ENCODE data around the gene SMCP. TPM values are rescaled to one million over a fixed set of nuclear protein-coding genes. Genes with fewer than 3 reads are reported as not detected.

SMCP gene, protein sequence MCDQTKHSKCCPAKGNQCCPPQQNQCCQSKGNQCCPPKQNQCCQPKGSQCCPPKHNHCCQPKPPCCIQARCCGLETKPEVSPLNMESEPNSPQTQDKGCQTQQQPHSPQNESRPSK
- total RNA-seq (2016; rRNA removed; fragmentation: Illumina TruSeq; extraction: Trizol) (not detected in 2 replicates), polyA plus RNA-seq (2011; rRNA removed) (not detected in 2 replicates), polyA minus RNA-seq (2011; rRNA and poly(A)+ RNA removed; ENCODE audit: low replicate concordance) (not detected in 2 replicates), Bru-seq, nascent RNA (not detected), BruChase-seq, experiment 1, labeled RNA remaining after a 6-hour chase (not detected), BruChase-seq, experiment 2, labeled RNA remaining after a 2-hour chase (not detected)
- not detected in 2 replicates for total RNA-seq (2016; cell fraction: cytosol; rRNA removed; fragmentation: Illumina TruSeq; extraction: Trizol; ENCODE audit: low read depth)
- total RNA-seq (2016; cell fraction: insoluble cytoplasmic fraction; rRNA removed; fragmentation: Illumina TruSeq; extraction: Trizol): not detected in 2 replicates
- not detected in 2 replicates for total RNA-seq (2016; cell fraction: membrane; rRNA removed; fragmentation: Illumina TruSeq; extraction: Trizol)
- total RNA-seq (2016; cell fraction: nucleus; rRNA removed; fragmentation: Illumina TruSeq; extraction: Trizol): not detected in 2 replicates
- polyA plus RNA-seq (2011; cell fraction: cytosol; rRNA removed): not detected in 2 replicates
- polyA plus RNA-seq (2011; cell fraction: nucleus; rRNA removed): not detected in 2 replicates
- not detected in 2 replicates for polyA plus RNA-seq (2012)
- not detected in 2 replicates for polyA plus RNA-seq (2016; cell fraction: cytosol; fragmentation: Illumina TruSeq; extraction: Trizol; ENCODE audit: low read depth)
- polyA plus RNA-seq (2016; cell fraction: insoluble cytoplasmic fraction; fragmentation: Illumina TruSeq; extraction: Trizol; ENCODE audit: low read depth): not detected in 2 replicates
- polyA plus RNA-seq (2016; cell fraction: membrane; fragmentation: Illumina TruSeq; extraction: Trizol; ENCODE audit: low read depth): not detected in 2 replicates
- polyA plus RNA-seq (2016; cell fraction: nucleus; fragmentation: Illumina TruSeq; extraction: Trizol; ENCODE audit: insufficient read depth, low read depth): not detected in 2 replicates
- polyA minus RNA-seq (2011; cell fraction: cytosol; rRNA and poly(A)+ RNA removed): not detected in 2 replicates
- not detected in 2 replicates for polyA minus RNA-seq (2011; cell fraction: nucleus; rRNA and poly(A)+ RNA removed)
- long read RNA-seq, experiment 1: 0 reads
- long read RNA-seq, experiment 2: 0 reads

DNA sequence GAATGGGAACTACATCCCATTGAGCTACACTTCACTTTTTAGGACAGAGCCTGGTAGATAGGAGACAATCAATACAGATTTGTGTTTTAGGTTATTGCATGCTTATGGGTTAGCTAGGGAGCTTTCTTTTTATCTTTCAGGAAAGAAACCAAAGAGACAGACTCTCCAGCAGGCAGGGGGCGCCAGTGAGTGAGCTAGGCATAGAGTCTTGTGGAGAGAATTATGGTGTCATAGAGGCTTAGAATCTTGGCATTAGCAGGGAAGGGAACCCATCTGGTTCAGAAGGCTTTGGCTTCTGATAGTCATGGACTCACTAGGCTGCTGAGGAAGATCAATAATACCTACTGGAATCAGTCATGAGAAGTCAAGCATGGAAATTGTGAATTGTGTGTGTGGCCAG lies at the start of gene SMCP:
Gene SMCP (plus strand): TSS at position 281 of the 400 bp plus-strand sequence. CDS start 6,101 bp downstream, outside the sequence.
- no peaks in the 10 kb centered on the region for H3K79me2 ChIP-seq (ENCODE audit: insufficient read depth, low read length)
- peaks cover 6% of the 10 kb centered on the region for H3K4me1 ChIP-seq (ENCODE audit: insufficient read depth, low read length)
- H2AFZ ChIP-seq (ENCODE audit: low read length): no peak within 1 kb of the TSS
- H3K4me3 ChIP-seq (replicated peaks in 1 of 3; ENCODE audit: insufficient read depth in 1 of 3, low read depth in 2 of 3, low read length in 3 of 3): no peak within 1 kb of the TSS
- 0% methylated on average over 1 of the region's 1 CpG for WGBS (ENCODE audit: low lambda C conversion rate)
- POLR2A ChIA-PET: no interaction called here
- H3K9me3 ChIP-seq (ENCODE audit: low read length): no peaks in the 10 kb centered on the region
- no peaks in the 10 kb centered on the region for H3K36me3 ChIP-seq (replicated peaks in 1 of 2; ENCODE audit: control insufficient read depth in 1 of 2, insufficient read depth in 2 of 2, low read length in 2 of 2)
- H4K20me1 ChIP-seq (ENCODE audit: insufficient read depth, low read length): no peaks in the 10 kb centered on the region
- no peaks in the 10 kb centered on the region for H3K27me3 ChIP-seq (ENCODE audit: control insufficient read depth in 1 of 2, insufficient read depth in 2 of 2, low read length in 2 of 2)
- intact Hi-C loops (cut with micrococcal nuclease; ENCODE audit: unreplicated experiment) (no loop called here), in situ Hi-C loops (cut with HindIII; ENCODE audit: extremely low pct_ligation_motif_present, low pct_unique_long_range_greater_than_20kb) (loop anchor here (10.0 kb wide), 2 partner anchors 317 to 347 kb away; no protein-coding TSS in a partner anchor)
- no peak within 1 kb of the TSS for H3K27ac ChIP-seq (ENCODE audit: extremely low read length, insufficient read depth, low read length)
- BruUV-seq (replicated peaks): no TSS peak
- CTCF ChIA-PET (ENCODE audit: low intra/inter-chr PET ratio, low total read pairs): no interaction called here
- no peak within 1 kb of the TSS for H3K9ac ChIP-seq (ENCODE audit: insufficient read depth, low read depth, low read length)
- H3K4me2 ChIP-seq (ENCODE audit: low read depth, low read length): no peak within 1 kb of the TSS
- DNase-seq (ENCODE audit: low spot score) (no peak), ATAC-seq (no peak), FAIRE-seq (no peak)
- TF ChIP-seq, protein P1, sequence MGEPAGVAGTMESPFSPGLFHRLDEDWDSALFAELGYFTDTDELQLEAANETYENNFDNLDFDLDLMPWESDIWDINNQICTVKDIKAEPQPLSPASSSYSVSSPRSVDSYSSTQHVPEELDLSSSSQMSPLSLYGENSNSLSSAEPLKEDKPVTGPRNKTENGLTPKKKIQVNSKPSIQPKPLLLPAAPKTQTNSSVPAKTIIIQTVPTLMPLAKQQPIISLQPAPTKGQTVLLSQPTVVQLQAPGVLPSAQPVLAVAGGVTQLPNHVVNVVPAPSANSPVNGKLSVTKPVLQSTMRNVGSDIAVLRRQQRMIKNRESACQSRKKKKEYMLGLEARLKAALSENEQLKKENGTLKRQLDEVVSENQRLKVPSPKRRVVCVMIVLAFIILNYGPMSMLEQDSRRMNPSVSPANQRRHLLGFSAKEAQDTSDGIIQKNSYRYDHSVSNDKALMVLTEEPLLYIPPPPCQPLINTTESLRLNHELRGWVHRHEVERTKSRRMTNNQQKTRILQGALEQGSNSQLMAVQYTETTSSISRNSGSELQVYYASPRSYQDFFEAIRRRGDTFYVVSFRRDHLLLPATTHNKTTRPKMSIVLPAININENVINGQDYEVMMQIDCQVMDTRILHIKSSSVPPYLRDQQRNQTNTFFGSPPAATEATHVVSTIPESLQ (CRISPR knock-in tag; conservative IDR thresholded peaks at IDR 0.05): no peak

Data from HepG2 (cell line).